ENCODE measurements around the gene TBC1D30.

- TF ChIP-seq ESRRA (IDR thresholded peaks at IDR 0.05; ENCODE audit: borderline replicate concordance, low read length) (no peak), CTCF (IDR thresholded peaks at IDR 0.05) (no peak), CHD2 (IDR thresholded peaks at IDR 0.05; ENCODE audit: low read length, partially characterized antibody) (no peak), POLR2A (IDR thresholded peaks at IDR 0.05; ENCODE audit: low read length) (no peak), ZFP36 (IDR thresholded peaks at IDR 0.05; ENCODE audit: borderline replicate concordance, partially characterized antibody) (no peak), ZSCAN20 (CRISPR knock-in tag; IDR thresholded peaks at IDR 0.05) (no peak), MYC (IDR thresholded peaks at IDR 0.05; ENCODE audit: borderline replicate concordance, low read length) (no peak), RCOR1 (IDR thresholded peaks at IDR 0.05; ENCODE audit: low read depth, low read length) (no peak), CHD4 (IDR thresholded peaks at IDR 0.05; ENCODE audit: borderline replicate concordance) (no peak), EP300 (IDR thresholded peaks at IDR 0.05) (no peak)
- TF ChIP-seq, protein P1, sequence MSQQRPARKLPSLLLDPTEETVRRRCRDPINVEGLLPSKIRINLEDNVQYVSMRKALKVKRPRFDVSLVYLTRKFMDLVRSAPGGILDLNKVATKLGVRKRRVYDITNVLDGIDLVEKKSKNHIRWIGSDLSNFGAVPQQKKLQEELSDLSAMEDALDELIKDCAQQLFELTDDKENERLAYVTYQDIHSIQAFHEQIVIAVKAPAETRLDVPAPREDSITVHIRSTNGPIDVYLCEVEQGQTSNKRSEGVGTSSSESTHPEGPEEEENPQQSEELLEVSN (IDR thresholded peaks at IDR 0.05; ENCODE audit: borderline replicate concordance, low read depth), result no peak
Measured at GRCh38 chr12:64918801-64919200, 94.4 kb downstream of the TBC1D30 start.

Data from A549 (cell line).